ENCODE data around the gene RBPMS2.
"Not testable (repeated sequence)": the region's sequence is repeated elsewhere in the genome, so short reads cannot be mapped to it uniquely, and the experiment has no call there.

Gene RBPMS2

GRCh38 chr15:64775551-64776401 is at the start of gene RBPMS2:
Gene RBPMS2, minus strand, starts transcription at chr15:64775589. Its CDS starts 270 bp downstream, at chr15:64775319.
- no peak for DNase-seq

- DNase-seq, result no peak
These were observed 49.6 kb upstream of the RBPMS2 start for GRCh38 chr15:64824929-64825430.

GRCh38 chr15:64816452-64816851 is 41.1 kb upstream of the RBPMS2 start:
- no peak for DNase-seq

GRCh38 chr15:64814965-64815364 is 39.6 kb upstream of the RBPMS2 start:
- not testable (repeated sequence) for DNase-seq

GRCh38 chr15:64814283-64814682 is 38.9 kb upstream of the RBPMS2 start:
- DNase-seq, result not testable (repeated sequence)

GRCh38 chr15:64813075-64813474 is 37.7 kb upstream of the RBPMS2 start:
- no peak for DNase-seq

- no peak for DNase-seq
These were observed 35.3 kb upstream of the RBPMS2 start for GRCh38 chr15:64810497-64811326.

GRCh38 chr15:64809649-64810496 is 34.5 kb upstream of the RBPMS2 start:
- DNase-seq, result peak; percentile 17

GRCh38 chr15:64808785-64809453 is 33.5 kb upstream of the RBPMS2 start:
- no peak for DNase-seq

GRCh38 chr15:64807751-64808222 is 32.4 kb upstream of the RBPMS2 start:
- no peak for DNase-seq

- DNase-seq, result no peak
These were observed 31.8 kb upstream of the RBPMS2 start for GRCh38 chr15:64807051-64807749.

GRCh38 chr15:64806509-64806908 is 31.1 kb upstream of the RBPMS2 start:
- no peak for DNase-seq

GRCh38 chr15:64804619-64805018 is 29.2 kb upstream of the RBPMS2 start:
- no peak for DNase-seq

- no peak for DNase-seq
These were observed 28.1 kb upstream of the RBPMS2 start for GRCh38 chr15:64803526-64803925.

- no peak for DNase-seq
These were observed 25.1 kb upstream of the RBPMS2 start for GRCh38 chr15:64800476-64800875.

- DNase-seq, result not testable (repeated sequence)
These were observed 23.5 kb upstream of the RBPMS2 start for GRCh38 chr15:64798905-64799304.

GRCh38 chr15:64795921-64796320 is 20.5 kb upstream of the RBPMS2 start:
- not testable (repeated sequence) for DNase-seq

GRCh38 chr15:64795299-64795698 is 19.9 kb upstream of the RBPMS2 start:
- DNase-seq, result not testable (repeated sequence)

GRCh38 chr15:64792282-64792681 is 16.9 kb upstream of the RBPMS2 start:
- DNase-seq, result no peak

- DNase-seq, result no peak
These were observed 16.0 kb upstream of the RBPMS2 start for GRCh38 chr15:64791401-64791800.

- no peak for DNase-seq
These were observed 8.4 kb upstream of the RBPMS2 start for GRCh38 chr15:64783796-64784195.

Measured in DMS79 treated with DMSO at 0.1 percent for 48 hours (cell line).